GM13976 (cell line): Measurements from ENCODE around the gene GRAP.

Source experiments
- DNase-seq: peaks from one replicate; pipeline ENCODE4 v3.0.0; 2012; ENCODE audit warnings: low spot score
- in situ Hi-C: fragments of 300-500 bp; cut with MboI; formaldehyde crosslinking; loops from one replicate; pipeline ENCODE4 v1.12.0; 2022; ENCODE audit warnings: low sequenced_read_pairs, mixed read lengths, inconsistent platforms; ENCODE audit not compliant: unreplicated experiment
- TF ChIP-seq, protein P1 (sequence below): IDR thresholded peaks from 2 replicates; pipeline ENCODE4 v1.5.1; 2012; ENCODE audit warnings: borderline replicate concordance, mild to moderate bottlenecking; ENCODE audit not compliant: insufficient read depth; ENCODE audit errors: extremely low read depth, missing control alignments, control extremely low read depth

The GRAP gene

DNA sequence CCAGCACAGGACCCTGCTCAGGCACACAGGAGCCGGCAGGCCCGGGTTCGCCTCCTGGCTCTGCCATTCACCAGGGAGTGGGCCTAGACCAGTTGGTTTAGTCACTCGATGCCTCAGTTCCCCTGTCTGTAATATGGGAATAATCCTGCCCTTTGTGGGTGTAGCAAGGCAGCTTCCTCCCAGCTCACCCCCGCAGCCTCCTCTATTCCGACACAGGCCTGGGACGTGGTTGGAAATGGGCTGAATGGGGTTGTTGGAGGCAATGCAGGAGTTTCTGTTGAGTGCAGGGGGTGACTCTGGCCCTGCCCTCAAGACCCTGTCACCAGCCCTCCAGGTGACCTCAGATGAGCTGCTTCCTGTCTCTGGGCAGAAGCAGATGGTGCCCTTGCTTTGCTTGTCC lies 75.0 kb downstream of the GRAP start:
- no peak for DNase-seq
- in situ Hi-C loops = no loop called here
- TF ChIP-seq, protein P1, sequence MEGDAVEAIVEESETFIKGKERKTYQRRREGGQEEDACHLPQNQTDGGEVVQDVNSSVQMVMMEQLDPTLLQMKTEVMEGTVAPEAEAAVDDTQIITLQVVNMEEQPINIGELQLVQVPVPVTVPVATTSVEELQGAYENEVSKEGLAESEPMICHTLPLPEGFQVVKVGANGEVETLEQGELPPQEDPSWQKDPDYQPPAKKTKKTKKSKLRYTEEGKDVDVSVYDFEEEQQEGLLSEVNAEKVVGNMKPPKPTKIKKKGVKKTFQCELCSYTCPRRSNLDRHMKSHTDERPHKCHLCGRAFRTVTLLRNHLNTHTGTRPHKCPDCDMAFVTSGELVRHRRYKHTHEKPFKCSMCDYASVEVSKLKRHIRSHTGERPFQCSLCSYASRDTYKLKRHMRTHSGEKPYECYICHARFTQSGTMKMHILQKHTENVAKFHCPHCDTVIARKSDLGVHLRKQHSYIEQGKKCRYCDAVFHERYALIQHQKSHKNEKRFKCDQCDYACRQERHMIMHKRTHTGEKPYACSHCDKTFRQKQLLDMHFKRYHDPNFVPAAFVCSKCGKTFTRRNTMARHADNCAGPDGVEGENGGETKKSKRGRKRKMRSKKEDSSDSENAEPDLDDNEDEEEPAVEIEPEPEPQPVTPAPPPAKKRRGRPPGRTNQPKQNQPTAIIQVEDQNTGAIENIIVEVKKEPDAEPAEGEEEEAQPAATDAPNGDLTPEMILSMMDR = no peak
